SU-DHL-6 (cell line): ENCODE results near the gene HEMK1.

Experiments used
- H2AFZ ChIP-seq: fragments of 200-600 bp; sonication (generic); 2 replicates; pipeline ENCODE4 v1.6.1; 2014; ENCODE audit warnings: low read depth, mild to moderate bottlenecking, moderate library complexity, mixed read lengths, antibody characterized with exemption, low read length; ENCODE audit not compliant: severe bottlenecking
- H3F3A ChIP-seq: fragments of 200-600 bp; shearing (Covaris generic); 2 replicates; pipeline ENCODE4 v1.6.0; 2016; ENCODE audit warnings: antibody characterized with exemption, mild to moderate bottlenecking; ENCODE audit not compliant: insufficient read depth
- H3K27ac ChIP-seq: fragments of 200-600 bp; sonication (generic); 2 replicates; pipeline ENCODE4 v1.5.1; 2016; ENCODE audit warnings: low read depth, mild to moderate bottlenecking, low read length, moderate library complexity, mixed read lengths
- H3K27me3 ChIP-seq: fragments of 200-600 bp; sonication (generic), shearing (Covaris generic); 2 replicates; pipeline ENCODE4 v1.6.0; 2014; ENCODE audit warnings: mild to moderate bottlenecking, low read length
- H3K36me3 ChIP-seq: fragments of 200-600 bp; sonication (generic); 2 replicates; pipeline ENCODE4 v1.6.1; 2014; ENCODE audit warnings: mild to moderate bottlenecking, low read length, mixed read lengths
- H3K4me2 ChIP-seq: fragments of 300-600, 200-600 bp; shearing (Covaris generic), sonication (generic); 2 replicates; pipeline ENCODE4 v1.6.0; 2014; ENCODE audit warnings: low read length, low read depth, mild to moderate bottlenecking; ENCODE audit not compliant: poor library complexity, severe bottlenecking
- H3K4me3 ChIP-seq: fragments of 200-600 bp; sonication (generic); 2 replicates; pipeline ENCODE4 v1.5.1; 2014; ENCODE audit warnings: antibody characterized with exemption, low read length, mild to moderate bottlenecking, mixed read lengths; ENCODE audit not compliant: insufficient read depth, poor library complexity, severe bottlenecking
- H3K79me2 ChIP-seq: fragments of 200-600 bp; sonication (generic); 2 replicates; pipeline ENCODE4 v1.6.1; 2014; ENCODE audit warnings: mild to moderate bottlenecking, low read length, moderate library complexity; ENCODE audit not compliant: insufficient read depth
- H3K9ac ChIP-seq: fragments of 200-600 bp; sonication (generic); 2 replicates; pipeline ENCODE4 v1.7.0; 2014; ENCODE audit warnings: mild to moderate bottlenecking, low read length
- H3K9me2 ChIP-seq: fragments of 200-600 bp; sonication (generic); replicated peaks from 2 replicates; pipeline ENCODE4 v1.6.1; 2014; ENCODE audit warnings: low read length; ENCODE audit not compliant: insufficient read depth
- H3K9me3 ChIP-seq: fragments of 200-600 bp; sonication (generic); 2 replicates; pipeline ENCODE4 v1.6.1; 2014; ENCODE audit warnings: low read length, mixed read lengths; ENCODE audit not compliant: insufficient read depth
- H4K20me1 ChIP-seq: fragments of 200-600 bp; sonication (generic); 2 replicates; pipeline ENCODE4 v1.6.1; 2014; ENCODE audit warnings: low read depth, mild to moderate bottlenecking, antibody characterized with exemption, low read length, moderate library complexity, mixed read lengths
- EZH2phosphoT487 ChIP-seq: fragments of 200-600 bp; sonication (generic), shearing (Covaris generic); conservative IDR thresholded peaks from 2 replicates; pipeline ENCODE4 v1.6.1; 2018; ENCODE audit warnings: mild to moderate bottlenecking, antibody characterized with exemption, low read length, moderate library complexity, mixed read lengths
- TF ChIP-seq, protein P1 (sequence below): fragments of 200-600 bp; sonication (generic); IDR thresholded peaks from one replicate; pipeline ENCODE4 v1.5.1; 2017; ENCODE audit warnings: antibody characterized with exemption, mild to moderate bottlenecking, low read length, moderate library complexity; ENCODE audit not compliant: insufficient read depth, poor library complexity, severe bottlenecking

Gene HEMK1

GRCh38 chr3:50573566-50574443 lies 4.5 kb downstream of the HEMK1 start:
- Histone ChIP-seq H3K36me3 (no peaks in the 10 kb centered on the region), H4K20me1 (no peaks in the 10 kb centered on the region), H3K9me3 (no peaks in the 10 kb centered on the region), H3K79me2 (no peaks in the 10 kb centered on the region), H3K4me2 (no peak overlapping the region), H3K9me2 (no peaks in the 10 kb centered on the region), H2AFZ (no peak overlapping the region), H3K27me3 (no peaks in the 10 kb centered on the region), H3K9ac (no peak overlapping the region), H3K4me3 (no peak overlapping the region), H3F3A (peaks cover 6% of the 10 kb centered on the region; the same call in 1 of the 2 replicates), H3K27ac (no peak overlapping the region)
- TF ChIP-seq, protein P1, sequence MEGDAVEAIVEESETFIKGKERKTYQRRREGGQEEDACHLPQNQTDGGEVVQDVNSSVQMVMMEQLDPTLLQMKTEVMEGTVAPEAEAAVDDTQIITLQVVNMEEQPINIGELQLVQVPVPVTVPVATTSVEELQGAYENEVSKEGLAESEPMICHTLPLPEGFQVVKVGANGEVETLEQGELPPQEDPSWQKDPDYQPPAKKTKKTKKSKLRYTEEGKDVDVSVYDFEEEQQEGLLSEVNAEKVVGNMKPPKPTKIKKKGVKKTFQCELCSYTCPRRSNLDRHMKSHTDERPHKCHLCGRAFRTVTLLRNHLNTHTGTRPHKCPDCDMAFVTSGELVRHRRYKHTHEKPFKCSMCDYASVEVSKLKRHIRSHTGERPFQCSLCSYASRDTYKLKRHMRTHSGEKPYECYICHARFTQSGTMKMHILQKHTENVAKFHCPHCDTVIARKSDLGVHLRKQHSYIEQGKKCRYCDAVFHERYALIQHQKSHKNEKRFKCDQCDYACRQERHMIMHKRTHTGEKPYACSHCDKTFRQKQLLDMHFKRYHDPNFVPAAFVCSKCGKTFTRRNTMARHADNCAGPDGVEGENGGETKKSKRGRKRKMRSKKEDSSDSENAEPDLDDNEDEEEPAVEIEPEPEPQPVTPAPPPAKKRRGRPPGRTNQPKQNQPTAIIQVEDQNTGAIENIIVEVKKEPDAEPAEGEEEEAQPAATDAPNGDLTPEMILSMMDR: no peak
- TF ChIP-seq EZH2phosphoT487: no peak

DNA sequence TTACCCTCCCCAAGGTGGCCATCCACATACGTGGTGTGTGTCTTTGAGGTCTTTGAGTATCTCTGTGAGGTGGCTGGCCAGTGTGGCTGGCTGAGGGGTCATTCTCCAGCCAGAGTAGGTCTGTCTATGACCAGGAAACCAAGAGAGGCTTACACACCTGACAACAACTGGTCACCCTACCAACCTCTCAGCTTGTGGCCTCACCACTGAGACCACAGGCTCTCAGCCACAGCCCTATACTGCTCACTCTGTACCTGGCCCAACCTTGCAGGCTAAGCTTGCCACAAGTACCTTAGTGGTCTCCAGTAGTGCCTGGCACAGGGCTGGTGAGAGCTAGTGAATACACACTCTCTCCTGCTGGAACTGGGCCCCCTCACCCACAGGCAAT lies 5.1 kb downstream of the HEMK1 start:
- Histone ChIP-seq H3F3A (peaks cover 6% of the 10 kb centered on the region; the same call in 1 of the 2 replicates), H3K9me3 (no peaks in the 10 kb centered on the region), H3K79me2 (no peaks in the 10 kb centered on the region), H3K9me2 (no peaks in the 10 kb centered on the region), H3K9ac (no peak overlapping the region), H3K4me3 (no peak overlapping the region), H2AFZ (no peak overlapping the region), H4K20me1 (no peaks in the 10 kb centered on the region), H3K4me2 (no peak overlapping the region), H3K36me3 (no peaks in the 10 kb centered on the region), H3K27ac (no peak overlapping the region), H3K27me3 (no peaks in the 10 kb centered on the region)
- no peak for TF ChIP-seq EZH2phosphoT487
- TF ChIP-seq, protein P1: no peak

DNA sequence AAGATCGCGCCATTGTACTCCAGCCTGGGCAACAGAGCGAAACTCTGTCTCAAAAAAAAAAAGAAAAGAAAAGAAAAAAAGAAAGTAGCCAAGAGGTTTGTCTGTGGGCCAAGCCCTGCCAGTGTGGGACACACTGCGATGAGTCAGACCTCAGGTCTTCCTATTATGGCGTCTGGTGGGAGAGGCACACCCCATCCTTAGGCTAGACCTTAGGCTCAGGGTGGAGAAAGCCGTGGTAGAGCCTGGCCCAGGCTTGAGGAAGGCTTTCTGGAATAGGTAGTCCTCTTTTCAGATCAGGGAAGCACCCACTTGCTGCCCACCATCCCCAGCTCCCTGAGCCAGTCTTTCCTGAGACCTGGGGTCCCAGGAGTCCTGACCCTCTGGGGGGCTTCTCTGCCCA lies 6.0 kb downstream of the HEMK1 start:
- Histone ChIP-seq H3K9me3 (no peaks in the 10 kb centered on the region), H3K27me3 (no peaks in the 10 kb centered on the region), H3K9ac (no peak overlapping the region), H3K4me2 (no peak overlapping the region), H3K27ac (no peak overlapping the region), H3F3A (peaks cover 3% of the 10 kb centered on the region; the same call in 1 of the 2 replicates), H3K4me3 (no peak overlapping the region), H2AFZ (no peak overlapping the region), H3K9me2 (no peaks in the 10 kb centered on the region), H4K20me1 (no peaks in the 10 kb centered on the region), H3K79me2 (no peaks in the 10 kb centered on the region), H3K36me3 (no peaks in the 10 kb centered on the region)
- TF ChIP-seq, protein P1: no peak
- TF ChIP-seq EZH2phosphoT487: no peak
